Spleen (tissue), 7 donors: Measurements from ENCODE around the gene PCMTD2.

Source experiments
- POLR2A ChIP-seq, 3 donors: fragments of 450-650 bp; IDR thresholded peaks; one replicate each; pipeline ENCODE4 v1.5.1; 2017; ENCODE audit warnings: antibody characterized with exemption in 3 of 3, mild to moderate bottlenecking in 1 of 3
- TF ChIP-seq, protein P1 (sequence below), 11 experiments: fragments of 200-600 bp in 7 of 11; fragments of 450-650 bp in 4 of 11; sonication (generic) in 4 of 11; IDR thresholded peaks in 8 of 11; conservative IDR thresholded peaks in 3 of 11; 1 replicate in 7 of 11; 2 replicates in 4 of 11; pipeline versions ENCODE4 v1.4.0 to v1.8.0; 2016 to 2021; ENCODE audit warnings: antibody characterized with exemption in 11 of 11, inconsistent platforms in 4 of 11, mild to moderate bottlenecking in 1 of 11
- donor health status: DM: no; HTN: no; CAD: no; lungs with moderate emphysema.
- donor health status: DM: no; HTN: no; CAD: no.
- donor health status: DM: no; HTN: no; CAD: no.

- TF ChIP-seq, protein P1, sequence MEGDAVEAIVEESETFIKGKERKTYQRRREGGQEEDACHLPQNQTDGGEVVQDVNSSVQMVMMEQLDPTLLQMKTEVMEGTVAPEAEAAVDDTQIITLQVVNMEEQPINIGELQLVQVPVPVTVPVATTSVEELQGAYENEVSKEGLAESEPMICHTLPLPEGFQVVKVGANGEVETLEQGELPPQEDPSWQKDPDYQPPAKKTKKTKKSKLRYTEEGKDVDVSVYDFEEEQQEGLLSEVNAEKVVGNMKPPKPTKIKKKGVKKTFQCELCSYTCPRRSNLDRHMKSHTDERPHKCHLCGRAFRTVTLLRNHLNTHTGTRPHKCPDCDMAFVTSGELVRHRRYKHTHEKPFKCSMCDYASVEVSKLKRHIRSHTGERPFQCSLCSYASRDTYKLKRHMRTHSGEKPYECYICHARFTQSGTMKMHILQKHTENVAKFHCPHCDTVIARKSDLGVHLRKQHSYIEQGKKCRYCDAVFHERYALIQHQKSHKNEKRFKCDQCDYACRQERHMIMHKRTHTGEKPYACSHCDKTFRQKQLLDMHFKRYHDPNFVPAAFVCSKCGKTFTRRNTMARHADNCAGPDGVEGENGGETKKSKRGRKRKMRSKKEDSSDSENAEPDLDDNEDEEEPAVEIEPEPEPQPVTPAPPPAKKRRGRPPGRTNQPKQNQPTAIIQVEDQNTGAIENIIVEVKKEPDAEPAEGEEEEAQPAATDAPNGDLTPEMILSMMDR (IDR thresholded peaks at IDR 0.05 in 8 of 11, conservative IDR thresholded peaks at IDR 0.05 in 3 of 11), result no peak
- no peak for TF ChIP-seq POLR2A (IDR thresholded peaks at IDR 0.05)
These were observed 22.8 kb upstream of the PCMTD2 start for GRCh38 chr20:64232794-64233193.
